RWPE2 (cell line): ENCODE measurements around the gene YY1.
A peak's percentile ranks its signal among the peaks of the same experiment; 100 is the strongest.

Source experiments
- ATAC-seq: fragments of 200-7000 bp; cut with Tn5 transposase; 3 replicates; pipeline ENCODE4 v1.9.1; 2021; ENCODE audit warnings: low read depth
- DNase-seq: peaks from one replicate; pipeline ENCODE4 v3.0.0-alpha.2; 2020; ENCODE audit warnings: low spot score
- H3K27ac ChIP-seq: fragments of 450-650 bp; 2 replicates; pipeline ENCODE4 v1.5.1; 2017; ENCODE audit warnings: mild to moderate bottlenecking; ENCODE audit not compliant: poor library complexity, severe bottlenecking
- H3K27me3 ChIP-seq: fragments of 250-450 bp; sonication (Bioruptor Pico); 2 replicates; pipeline ENCODE4 v1.5.1; 2021; ENCODE audit warnings: mild to moderate bottlenecking, moderate library complexity; ENCODE audit not compliant: insufficient read depth, poor library complexity, severe bottlenecking
- H3K36me3 ChIP-seq: fragments of 250-450 bp; sonication (Bioruptor Pico); 2 replicates; pipeline ENCODE4 v1.5.1; 2020; ENCODE audit warnings: low read depth, mild to moderate bottlenecking, moderate library complexity
- H3K4me1 ChIP-seq: fragments of 250-450 bp; sonication (Bioruptor Pico); 2 replicates; pipeline ENCODE4 v1.5.1; 2021; ENCODE audit warnings: mild to moderate bottlenecking, moderate library complexity; ENCODE audit not compliant: insufficient read depth, poor library complexity, severe bottlenecking
- H3K4me3 ChIP-seq: fragments of 250-450 bp; sonication (Bioruptor Pico); 2 replicates; pipeline ENCODE4 v1.5.1; 2021; ENCODE audit warnings: mild to moderate bottlenecking, moderate library complexity; ENCODE audit not compliant: severe bottlenecking
- H3K9me3 ChIP-seq: fragments of 250-450 bp; sonication (Bioruptor Pico); 2 replicates; pipeline ENCODE4 v1.5.1; 2021; ENCODE audit warnings: mild to moderate bottlenecking, moderate library complexity; ENCODE audit not compliant: severe bottlenecking
- TF ChIP-seq, protein P1 (sequence below): fragments of 450-650 bp; IDR thresholded peaks from one replicate; pipeline ENCODE4 v1.5.1; 2017; ENCODE audit warnings: mild to moderate bottlenecking, moderate library complexity; ENCODE audit not compliant: poor library complexity, severe bottlenecking

Gene YY1

GRCh38 chr14:100211366-100211765 is 27.6 kb upstream of the YY1 start:
- ATAC-seq = no peak
- Histone ChIP-seq H3K9me3 (no peaks in the 10 kb centered on the region), H3K27ac (no peak overlapping the region), H3K4me1 (peaks cover 3% of the 10 kb centered on the region), H3K27me3 (no peaks in the 10 kb centered on the region), H3K36me3 (no peaks in the 10 kb centered on the region), H3K4me3 (no peak overlapping the region)
- TF ChIP-seq, protein P1, sequence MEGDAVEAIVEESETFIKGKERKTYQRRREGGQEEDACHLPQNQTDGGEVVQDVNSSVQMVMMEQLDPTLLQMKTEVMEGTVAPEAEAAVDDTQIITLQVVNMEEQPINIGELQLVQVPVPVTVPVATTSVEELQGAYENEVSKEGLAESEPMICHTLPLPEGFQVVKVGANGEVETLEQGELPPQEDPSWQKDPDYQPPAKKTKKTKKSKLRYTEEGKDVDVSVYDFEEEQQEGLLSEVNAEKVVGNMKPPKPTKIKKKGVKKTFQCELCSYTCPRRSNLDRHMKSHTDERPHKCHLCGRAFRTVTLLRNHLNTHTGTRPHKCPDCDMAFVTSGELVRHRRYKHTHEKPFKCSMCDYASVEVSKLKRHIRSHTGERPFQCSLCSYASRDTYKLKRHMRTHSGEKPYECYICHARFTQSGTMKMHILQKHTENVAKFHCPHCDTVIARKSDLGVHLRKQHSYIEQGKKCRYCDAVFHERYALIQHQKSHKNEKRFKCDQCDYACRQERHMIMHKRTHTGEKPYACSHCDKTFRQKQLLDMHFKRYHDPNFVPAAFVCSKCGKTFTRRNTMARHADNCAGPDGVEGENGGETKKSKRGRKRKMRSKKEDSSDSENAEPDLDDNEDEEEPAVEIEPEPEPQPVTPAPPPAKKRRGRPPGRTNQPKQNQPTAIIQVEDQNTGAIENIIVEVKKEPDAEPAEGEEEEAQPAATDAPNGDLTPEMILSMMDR = no peak
- DNase-seq = peak; percentile 65

- TF ChIP-seq, protein P1 = no peak
- ATAC-seq (no peak), DNase-seq (no peak)
- no peak overlapping the region for H3K4me3 ChIP-seq
- H3K4me1 ChIP-seq = peaks cover 3% of the 10 kb centered on the region
- H3K27ac ChIP-seq = no peak overlapping the region
- no peaks in the 10 kb centered on the region for H3K9me3 ChIP-seq
- no peaks in the 10 kb centered on the region for H3K36me3 ChIP-seq
- no peaks in the 10 kb centered on the region for H3K27me3 ChIP-seq
Measured at GRCh38 chr14:100211893-100212292, 27.1 kb upstream of the YY1 start.

DNA sequence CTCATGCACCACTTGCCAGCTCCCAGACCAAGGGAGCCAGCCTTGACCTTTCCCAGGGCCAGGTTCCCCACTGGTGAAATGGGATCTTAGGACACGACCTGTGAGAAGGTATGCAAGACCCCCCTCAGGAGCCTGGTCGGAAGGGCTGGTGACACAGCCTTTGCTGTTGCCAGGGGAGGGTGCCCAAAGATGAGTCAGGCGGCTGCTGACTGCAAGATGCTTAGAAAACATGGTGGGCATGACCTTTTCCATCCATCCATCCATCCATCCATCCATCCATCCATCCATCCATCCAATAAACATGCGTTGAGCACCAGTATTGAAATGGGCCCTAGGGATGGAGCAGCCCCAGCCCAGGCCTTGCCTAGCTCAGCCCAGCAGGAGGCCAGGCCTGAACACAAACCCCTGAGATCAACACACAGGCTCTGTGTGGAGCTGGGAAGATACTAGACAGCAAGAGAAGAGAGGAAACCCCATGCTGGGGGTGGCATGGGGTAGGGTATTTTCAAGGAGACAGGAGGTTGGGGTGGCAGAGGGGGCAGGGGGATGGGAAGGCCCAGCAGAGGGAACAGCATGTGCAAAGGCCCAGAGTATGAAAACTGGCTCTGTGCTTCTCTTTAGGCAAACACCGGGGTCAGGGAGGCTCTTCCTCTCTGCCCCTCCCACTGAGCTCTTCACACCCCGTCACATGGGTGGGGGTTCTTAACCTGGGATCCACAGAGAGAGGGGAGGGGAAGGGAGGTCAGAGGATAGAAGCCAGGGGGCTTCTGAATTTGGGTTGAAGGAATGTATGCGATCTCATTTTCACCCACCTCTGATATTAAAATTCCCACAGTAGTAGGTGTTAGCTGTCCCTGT is 26.2 kb upstream of the YY1 start:
- H3K27me3 ChIP-seq = no peaks in the 10 kb centered on the region
- no peak for ATAC-seq
- H3K4me1 ChIP-seq = peaks cover 3% of the 10 kb centered on the region
- TF ChIP-seq, protein P1 = no peak
- H3K9me3 ChIP-seq = no peaks in the 10 kb centered on the region
- no peak overlapping the region for H3K27ac ChIP-seq
- DNase-seq = no peak
- H3K36me3 ChIP-seq = no peaks in the 10 kb centered on the region
- no peak overlapping the region for H3K4me3 ChIP-seq

- H3K4me1 ChIP-seq = peaks cover 3% of the 10 kb centered on the region
- H3K9me3 ChIP-seq = no peaks in the 10 kb centered on the region
- TF ChIP-seq, protein P1 = no peak
- ATAC-seq (no peak), DNase-seq (no peak)
- no peaks in the 10 kb centered on the region for H3K27me3 ChIP-seq
- H3K4me3 ChIP-seq = peak overlapping the region; percentile 54
- H3K36me3 ChIP-seq = no peaks in the 10 kb centered on the region
- H3K27ac ChIP-seq = peak overlapping the region; percentile 65
Measured at GRCh38 chr14:100213587-100213955, 25.4 kb upstream of the YY1 start.
